GM12878 (cell line): Measurements from ENCODE around the gene ZNF644. TPM values are rescaled to one million over a fixed set of nuclear protein-coding genes. Genes with fewer than 3 reads are reported as not detected.

Source experiments
- ATAC-seq: fragments of 200-7000 bp; cut with Tn5 transposase; 3 replicates; pipeline ENCODE4 v1.9.1; 2020; ENCODE audit warnings: mild to moderate bottlenecking, moderate library complexity
- BruUV-seq: library from RNA; stranded (reverse); fragments of 400-500 nt; replicated peaks from 2 replicates; lab custom pipeline; 2021; lab: Mats Ljungman, UMichigan
- CTCF ChIA-PET: fragments of 300-600 bp; sonication (Branson Sonifier 250); formaldehyde crosslinking; extraction: SDS; loops from one replicate; lab custom pipeline; 2021; ENCODE audit warnings: inconsistent platforms; lab: Yijun Ruan, JAX
- POLR2A ChIA-PET: fragments of 350-600 bp; formaldehyde crosslinking; extraction: SDS; loops from one replicate; lab custom pipeline; 2021; ENCODE audit warnings: inconsistent platforms; lab: Charles Lee
- RAD21 ChIA-PET: fragments of 300-600 bp; sonication (Branson Sonifier 250); formaldehyde crosslinking; loops from one replicate; lab custom pipeline; 2023; ENCODE audit warnings: antibody characterized with exemption; ENCODE audit not compliant: unreplicated experiment; lab: Charles Lee
- SMC1A ChIA-PET: fragments of 300-600 bp; sonication (Branson Sonifier 250); formaldehyde crosslinking; loops from one replicate; lab custom pipeline; 2023; ENCODE audit not compliant: unreplicated experiment, uncharacterized antibody; lab: Charles Lee
- DNase-seq: peaks from one replicate; pipeline ENCODE4 v3.0.0-alpha.2; 2011; ENCODE audit warnings: low read depth, low spot score
- FAIRE-seq: peaks from 3 replicates; lab custom pipeline; 2011; peaks lifted over from hg19 to GRCh38; lab: Jason Lieb, UNC
- H2AFZ ChIP-seq: 2 replicates; pipeline ENCODE4 v1.6.0; 2011; ENCODE audit warnings: low read depth, low read length, control low read depth; ENCODE audit not compliant: control insufficient read depth
- H3K27ac ChIP-seq: 2 replicates; pipeline ENCODE4 v1.5.1; 2011; ENCODE audit warnings: control low read depth; ENCODE audit not compliant: control insufficient read depth, insufficient read depth
- H3K27me3 ChIP-seq, 2 experiments: replicated peaks in 1 of 2; 2 replicates each; pipeline versions ENCODE4 v1.6.0 to v1.6.1; 2011; ENCODE audit warnings: low read length in 1 of 2; ENCODE audit not compliant: control insufficient read depth in 2 of 2, insufficient read depth in 2 of 2
- H3K36me3 ChIP-seq, 2 experiments: 2 replicates each; pipeline ENCODE4 v1.5.1; 2011; ENCODE audit warnings: low read length in 1 of 2; ENCODE audit not compliant: control insufficient read depth in 2 of 2, insufficient read depth in 2 of 2
- H3K4me1 ChIP-seq: 2 replicates; pipeline ENCODE4 v1.6.1; 2011; ENCODE audit warnings: mild to moderate bottlenecking, low read length, moderate library complexity, mixed read lengths; ENCODE audit not compliant: control insufficient read depth, insufficient read depth
- H3K4me2 ChIP-seq: 2 replicates; pipeline ENCODE4 v1.6.0; 2011; ENCODE audit warnings: control low read depth; ENCODE audit not compliant: control insufficient read depth, insufficient read depth
- H3K4me3 ChIP-seq: fragments of 200-600 bp; sonication (generic); 2 replicates; pipeline ENCODE4 v1.5.1; 2016
- H3K79me2 ChIP-seq: 2 replicates; pipeline ENCODE4 v1.6.0; 2011; ENCODE audit warnings: low read length; ENCODE audit not compliant: control insufficient read depth, insufficient read depth
- H3K9ac ChIP-seq: 2 replicates; pipeline ENCODE4 v1.8.0; 2011; ENCODE audit warnings: low read length, control low read depth, mixed read lengths; ENCODE audit not compliant: control insufficient read depth, insufficient read depth
- H3K9me3 ChIP-seq: replicated peaks from 3 replicates; pipeline ENCODE4 v1.5.1; 2011; ENCODE audit warnings: mild to moderate bottlenecking, low read length; ENCODE audit not compliant: control insufficient read depth, insufficient read depth
- H4K20me1 ChIP-seq: 2 replicates; pipeline ENCODE4 v1.6.0; 2011; ENCODE audit not compliant: control insufficient read depth, insufficient read depth
- MEF2A ChIP-seq: IDR thresholded peaks from 2 replicates; pipeline ENCODE4 v1.6.1; 2011; ENCODE audit warnings: low read depth, mild to moderate bottlenecking, low read length, moderate library complexity; ENCODE audit not compliant: insufficient read depth
- POLR2A ChIP-seq: IDR thresholded peaks from 2 replicates; pipeline ENCODE4 v1.6.1; 2011; ENCODE audit warnings: low read depth, mild to moderate bottlenecking, low read length
- RELA ChIP-seq: fragments of 450-650 bp; IDR thresholded peaks from 2 replicates; pipeline ENCODE4 v1.8.0; 2014; ENCODE audit warnings: borderline replicate concordance; ENCODE audit not compliant: partially characterized antibody
- WGBS: methylation state at CpG from one replicate; pipeline ENCODE4 v1.1.6; 2016; ENCODE audit warnings: low lambda C conversion rate; ENCODE audit not compliant: insufficient replicate concordance, insufficient coverage; ENCODE audit errors: missing lambda C conversion rate; 5-methylcytosine and 5-hydroxymethylcytosine counted together
- in situ Hi-C: fragments of 300-500 bp; cut with MboI; formaldehyde crosslinking; loops from 9 replicates; pipeline ENCODE4 v1.14.3; 2018; ENCODE audit warnings: mixed read lengths
- intact Hi-C: fragments of 100-400 bp; cut with micrococcal nuclease; formaldehyde crosslinking; loops from one replicate; pipeline ENCODE4 v1.14.2; 2022; ENCODE audit not compliant: unreplicated experiment
- polyA plus RNA-seq, 11 experiments: library from polyadenylated mRNA; depleted of rRNA in 4 of 11; unstranded in 6 of 11; stranded (reverse) in 5 of 11; fragments of >200 nt; fragmentation: Nextera tagmentation in 4 of 11; fragmentation: Illumina TruSeq in 1 of 11; extraction: Ambion mirVana in 4 of 11; extraction: Trizol in 1 of 11; gene quantifications; 1 replicate in 1 of 11; 2 replicates in 10 of 11; pipeline versions ENCODE4 v1.2.1 to v1.2.3, GENCODE V29; 2011 to 2016; ENCODE audit warnings: inconsistent platforms in 2 of 11, missing spikeins in 2 of 11, low read depth in 1 of 11
- total RNA-seq, 4 experiments: library from RNA; depleted of rRNA in 3 of 4; stranded (reverse); fragments of >200 nt in 3 of 4; fragmentation: Illumina TruSeq in 1 of 4; extraction: Trizol in 1 of 4; gene quantifications; 2 replicates each; pipeline versions ENCODE4 v1.2.1 to v1.2.3, GENCODE V29; 2013 to 2021
- TF ChIP-seq, protein P1 (sequence below): fragments of 450-650 bp; IDR thresholded peaks from 2 replicates; pipeline ENCODE4 v1.6.1; 2017; ENCODE audit warnings: antibody characterized with exemption, mild to moderate bottlenecking, moderate library complexity

Gene ZNF644
- total and polyA plus RNA-seq, 10 of the 15 experiments (the other 5 are each of a cell fraction or from before 2014, with no cell fraction given): 17.7 to 55.3 (median 29.5) TPM

GRCh38 chr1:90955769-90956168 lies 66.1 kb downstream of the ZNF644 start:
- ATAC-seq (no peak), FAIRE-seq (no peak), DNase-seq (no peak)
- ChIA-PET SMC1A (interaction anchor here (0.8 to 2.1 kb wide), 5 partner anchors 10 to 377 kb away, joined by 3 to 7 read pairs (median 3); no protein-coding TSS in a partner anchor), CTCF (interaction anchor here (0.9 to 1.8 kb wide), 5 partner anchors 9 to 234 kb away, joined by 4 to 8 read pairs (median 5); no protein-coding TSS in a partner anchor), RAD21 (no interaction called here), POLR2A (interaction anchor here (0.8 kb wide), 1 partner anchor 19 kb away, joined by 3 read pairs; no protein-coding TSS in a partner anchor)
- H3K9me3 ChIP-seq: peaks cover 22% of the 10 kb centered on the region
- H3K4me3 ChIP-seq: no peak overlapping the region
- TF ChIP-seq, protein P1, sequence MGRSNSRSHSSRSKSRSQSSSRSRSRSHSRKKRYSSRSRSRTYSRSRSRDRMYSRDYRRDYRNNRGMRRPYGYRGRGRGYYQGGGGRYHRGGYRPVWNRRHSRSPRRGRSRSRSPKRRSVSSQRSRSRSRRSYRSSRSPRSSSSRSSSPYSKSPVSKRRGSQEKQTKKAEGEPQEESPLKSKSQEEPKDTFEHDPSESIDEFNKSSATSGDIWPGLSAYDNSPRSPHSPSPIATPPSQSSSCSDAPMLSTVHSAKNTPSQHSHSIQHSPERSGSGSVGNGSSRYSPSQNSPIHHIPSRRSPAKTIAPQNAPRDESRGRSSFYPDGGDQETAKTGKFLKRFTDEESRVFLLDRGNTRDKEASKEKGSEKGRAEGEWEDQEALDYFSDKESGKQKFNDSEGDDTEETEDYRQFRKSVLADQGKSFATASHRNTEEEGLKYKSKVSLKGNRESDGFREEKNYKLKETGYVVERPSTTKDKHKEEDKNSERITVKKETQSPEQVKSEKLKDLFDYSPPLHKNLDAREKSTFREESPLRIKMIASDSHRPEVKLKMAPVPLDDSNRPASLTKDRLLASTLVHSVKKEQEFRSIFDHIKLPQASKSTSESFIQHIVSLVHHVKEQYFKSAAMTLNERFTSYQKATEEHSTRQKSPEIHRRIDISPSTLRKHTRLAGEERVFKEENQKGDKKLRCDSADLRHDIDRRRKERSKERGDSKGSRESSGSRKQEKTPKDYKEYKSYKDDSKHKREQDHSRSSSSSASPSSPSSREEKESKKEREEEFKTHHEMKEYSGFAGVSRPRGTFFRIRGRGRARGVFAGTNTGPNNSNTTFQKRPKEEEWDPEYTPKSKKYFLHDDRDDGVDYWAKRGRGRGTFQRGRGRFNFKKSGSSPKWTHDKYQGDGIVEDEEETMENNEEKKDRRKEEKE: no peak
- TF ChIP-seq MEF2A (no peak), RELA (no peak), POLR2A (no peak)
- H3K27ac ChIP-seq: no peak overlapping the region
- 95% methylated on average over 1 of the region's 1 CpG for WGBS
- in situ Hi-C loops (loop anchor here (5.0 kb wide), 1 partner anchor 233 kb away; no protein-coding TSS in a partner anchor), intact Hi-C loops (no loop called here)
- no peak overlapping the region for H3K4me2 ChIP-seq
- H3K79me2 ChIP-seq: peaks cover 45% of the 10 kb centered on the region
- no peak overlapping the region for H3K9ac ChIP-seq
- no peaks in the 10 kb centered on the region for H4K20me1 ChIP-seq
- peaks cover 0 to 2% of the 10 kb centered on the region in 2 experiments; a peak in 1 of 4 replicates for H3K36me3 ChIP-seq
- BruUV-seq: no TSS peak
- no peaks in the 10 kb centered on the region for H3K27me3 ChIP-seq
- H3K4me1 ChIP-seq: no peaks in the 10 kb centered on the region
- no peak overlapping the region for H2AFZ ChIP-seq
